NCI-H526 (cell line): Measurements from ENCODE around the gene CDH23.
A peak's percentile ranks its signal among the peaks of the same experiment; 100 is the strongest.

Experiments
- DNase-seq, 2 experiments: peaks; one replicate each; lab custom pipeline; 2025; lab: John Stamatoyannopoulos, UW

The CDH23 gene

DNA sequence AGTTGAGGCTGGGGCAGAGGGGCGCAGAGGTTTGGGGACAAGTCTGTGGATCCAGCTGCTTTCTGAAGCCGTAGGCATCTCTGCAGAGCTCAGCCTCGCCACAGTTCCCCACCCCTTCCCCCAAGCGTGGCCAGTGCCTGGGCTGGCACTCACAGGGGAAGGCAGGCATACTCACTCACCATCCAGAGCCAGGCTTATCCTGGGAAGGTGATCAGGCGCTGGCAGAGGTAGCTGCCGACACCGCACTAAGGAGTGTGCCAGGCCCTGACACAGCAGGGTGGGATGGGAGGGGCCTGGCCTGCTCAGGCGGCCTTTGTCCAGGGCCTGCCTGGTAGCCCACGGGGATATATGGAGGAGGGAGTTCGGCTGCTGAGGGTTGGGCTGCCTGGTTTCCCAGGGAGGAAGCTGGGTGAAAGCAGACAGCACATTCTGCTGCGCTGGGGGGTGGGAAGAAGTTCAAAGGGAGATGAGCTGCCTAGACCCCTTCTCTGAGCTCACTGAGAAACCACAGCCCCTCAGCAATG, 360.7 kb downstream of the CDH23 start:
- no peak for DNase-seq

DNA sequence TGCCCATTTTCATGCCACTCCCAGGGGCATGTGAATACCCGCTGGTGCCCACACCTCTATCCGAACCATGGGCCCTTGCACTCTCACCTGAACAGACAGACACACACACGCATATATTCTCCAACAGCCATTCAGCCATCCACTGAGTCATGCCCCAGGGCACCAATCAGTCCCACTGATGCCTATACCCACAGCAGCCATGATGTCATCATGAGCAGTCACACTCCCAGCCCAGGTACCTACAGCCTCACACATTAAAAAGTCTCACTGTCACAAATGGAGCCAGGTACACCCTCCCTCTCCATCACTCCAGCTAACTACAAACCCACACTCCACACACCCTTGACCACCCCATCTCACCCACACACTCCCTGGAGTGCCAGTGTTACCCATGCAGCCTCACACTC, 364.4 kb downstream of the CDH23 start:
- DNase-seq, result no peak

DNA sequence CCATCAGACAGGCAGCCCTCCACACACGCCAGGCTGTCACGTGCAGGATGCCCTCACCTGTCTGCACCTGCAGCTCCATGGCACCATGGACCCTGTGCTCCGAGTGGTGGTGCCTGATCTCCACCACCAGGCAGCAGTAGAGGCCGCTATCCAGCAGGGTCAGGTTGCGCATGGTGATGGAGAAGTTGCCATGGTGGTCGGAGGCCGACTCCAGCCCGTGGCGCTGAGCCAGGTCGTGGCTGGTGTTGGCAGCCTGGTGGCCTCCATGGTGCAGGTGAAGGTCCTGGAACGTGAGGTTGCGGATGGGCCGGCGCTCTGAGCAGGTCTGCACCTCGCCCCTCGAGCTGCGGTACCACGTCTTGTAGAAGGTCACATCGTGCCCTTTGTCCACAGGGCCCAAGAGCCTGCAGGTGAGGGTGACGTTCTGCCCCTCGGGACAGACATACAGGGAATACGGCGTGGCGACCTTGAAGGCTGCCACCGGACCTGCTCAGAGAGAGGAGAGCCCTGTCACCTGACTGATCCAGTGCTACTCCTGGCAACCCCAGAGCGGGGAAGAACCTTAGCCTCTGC, 364.9 kb downstream of the CDH23 start:
- no peak for DNase-seq

DNA sequence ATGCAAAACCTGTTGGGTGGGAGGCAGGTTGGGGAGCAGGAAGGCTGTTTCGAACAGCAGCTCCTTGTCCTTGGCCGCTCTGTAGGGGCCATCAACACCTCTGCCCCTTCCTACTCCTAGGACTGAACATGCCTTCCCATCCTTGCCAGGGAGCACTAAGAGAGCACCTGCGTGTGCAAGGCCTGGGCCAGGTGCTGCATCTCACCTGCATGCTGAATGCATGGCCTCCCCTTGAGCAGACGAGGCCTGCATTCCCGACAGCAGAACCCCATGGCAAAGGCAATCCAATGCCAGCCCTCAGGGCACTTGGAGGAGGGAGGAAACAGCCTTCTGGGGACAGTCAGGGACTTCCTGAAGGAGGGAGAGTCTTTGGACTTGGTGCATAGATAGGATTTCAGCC, 365.6 kb downstream of the CDH23 start:
- peak in 1 of 2 experiments; percentile 11 for DNase-seq

DNA sequence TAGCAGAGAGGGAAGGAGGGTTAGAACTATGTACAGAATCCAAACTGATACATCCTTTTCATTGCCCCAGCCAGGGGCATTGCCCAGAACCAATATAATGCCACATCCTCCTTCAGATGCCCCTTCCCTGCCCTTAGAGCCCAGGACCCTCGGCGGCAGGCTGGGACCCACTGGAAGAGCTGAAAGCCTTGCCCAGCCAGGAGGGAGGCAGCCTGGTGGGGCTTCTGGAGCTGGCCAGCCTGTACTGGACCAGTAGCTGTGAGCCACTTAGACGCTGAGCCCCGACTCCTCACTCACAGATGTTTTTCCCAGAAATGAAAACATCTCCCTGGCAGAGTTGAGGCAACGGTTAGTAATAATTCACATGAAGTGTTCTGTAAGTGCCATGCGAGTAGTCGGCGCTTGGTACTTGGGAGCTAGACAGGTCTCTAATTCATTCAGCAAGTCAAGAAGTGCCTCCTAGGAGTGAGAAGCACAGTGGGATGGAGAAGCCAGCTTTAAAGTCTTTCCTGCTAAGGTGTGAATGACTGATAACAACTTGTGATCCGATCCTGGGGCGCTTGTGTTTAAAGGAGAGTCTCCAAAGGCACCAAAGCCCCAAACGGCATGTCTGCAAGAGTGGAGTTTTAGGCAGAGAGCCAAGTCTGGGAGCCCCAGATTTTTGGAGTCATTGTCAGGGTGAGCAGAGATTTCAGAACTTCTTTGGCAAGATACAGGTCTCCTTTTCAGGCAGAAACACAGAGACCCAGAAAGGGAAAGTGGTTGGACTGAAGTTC, 366.8 kb downstream of the CDH23 start:
- no peak for DNase-seq

DNA sequence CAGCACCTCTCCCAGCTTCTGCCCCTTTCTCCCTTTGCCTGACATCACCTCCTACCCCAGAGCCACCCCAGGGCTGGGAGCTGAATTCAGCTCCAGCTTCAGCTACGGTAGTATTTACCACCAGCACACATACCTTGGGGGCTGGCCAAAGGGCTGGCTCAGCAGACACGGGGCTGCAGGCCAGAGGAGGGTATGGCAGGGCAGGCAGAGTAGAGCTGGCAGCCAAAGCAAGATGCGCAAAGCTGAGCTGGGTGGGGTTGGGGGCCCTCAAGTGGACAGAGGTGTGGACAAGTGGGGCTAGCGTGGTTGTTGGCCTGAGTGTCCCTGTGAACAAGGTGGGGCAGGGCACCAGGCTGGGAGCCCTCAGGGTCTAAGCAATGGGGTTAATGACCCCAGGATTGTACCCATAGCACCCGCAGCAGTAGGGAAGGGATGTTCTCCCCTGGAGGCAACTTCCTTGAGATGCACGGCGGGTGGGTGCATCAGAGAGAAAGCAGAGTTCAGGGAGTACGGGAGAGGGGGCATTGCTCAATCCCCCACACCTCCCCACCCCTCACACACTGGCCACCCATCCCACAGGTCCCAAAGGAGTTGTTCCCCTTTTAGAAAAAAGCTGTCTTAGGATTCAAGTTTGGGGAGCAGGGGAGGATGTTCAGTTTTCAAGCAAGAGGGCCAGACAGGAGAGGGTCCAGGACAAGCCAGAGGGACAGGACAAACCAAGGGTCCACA, 368.6 kb downstream of the CDH23 start:
- no peak for DNase-seq

DNA sequence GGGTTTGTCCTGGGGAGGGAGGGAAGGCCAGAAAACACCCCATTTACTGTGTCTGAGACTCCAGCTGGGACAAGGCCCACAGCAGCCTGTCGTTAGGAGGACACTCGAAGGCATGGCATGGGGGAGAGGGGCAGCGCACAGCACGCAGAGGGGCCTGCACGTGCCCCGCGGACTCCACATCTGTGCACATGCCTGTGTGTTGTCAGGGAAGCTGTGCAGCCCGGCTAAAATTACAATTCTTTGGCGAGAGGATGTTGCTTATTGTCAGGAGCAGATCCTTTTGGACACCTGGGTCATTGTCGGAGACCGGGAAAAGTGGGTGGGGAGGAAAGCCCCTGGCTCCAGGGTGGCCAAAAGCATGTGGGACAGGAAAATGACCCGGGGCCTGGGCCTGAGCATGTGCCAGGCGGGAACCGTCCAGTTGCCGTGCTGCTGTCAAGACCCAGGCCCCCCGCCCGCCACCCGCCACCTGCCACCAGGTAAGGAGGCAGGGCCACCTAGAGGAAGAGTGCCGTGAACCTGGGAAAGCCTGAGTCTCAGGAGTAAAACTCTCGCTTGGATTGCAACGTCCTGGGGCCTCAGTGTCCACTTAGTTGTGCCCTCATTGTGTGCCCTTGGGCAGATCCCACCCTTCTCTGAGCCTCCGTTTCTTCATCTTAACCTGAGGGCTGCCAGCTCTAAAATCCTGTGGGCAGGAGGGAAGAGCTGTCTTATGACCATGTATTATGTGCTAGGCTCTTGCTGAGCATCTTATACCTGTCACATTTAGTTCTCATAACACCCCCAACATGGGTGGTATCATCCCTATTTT, 369.4 kb downstream of the CDH23 start:
- no peak for DNase-seq

DNA sequence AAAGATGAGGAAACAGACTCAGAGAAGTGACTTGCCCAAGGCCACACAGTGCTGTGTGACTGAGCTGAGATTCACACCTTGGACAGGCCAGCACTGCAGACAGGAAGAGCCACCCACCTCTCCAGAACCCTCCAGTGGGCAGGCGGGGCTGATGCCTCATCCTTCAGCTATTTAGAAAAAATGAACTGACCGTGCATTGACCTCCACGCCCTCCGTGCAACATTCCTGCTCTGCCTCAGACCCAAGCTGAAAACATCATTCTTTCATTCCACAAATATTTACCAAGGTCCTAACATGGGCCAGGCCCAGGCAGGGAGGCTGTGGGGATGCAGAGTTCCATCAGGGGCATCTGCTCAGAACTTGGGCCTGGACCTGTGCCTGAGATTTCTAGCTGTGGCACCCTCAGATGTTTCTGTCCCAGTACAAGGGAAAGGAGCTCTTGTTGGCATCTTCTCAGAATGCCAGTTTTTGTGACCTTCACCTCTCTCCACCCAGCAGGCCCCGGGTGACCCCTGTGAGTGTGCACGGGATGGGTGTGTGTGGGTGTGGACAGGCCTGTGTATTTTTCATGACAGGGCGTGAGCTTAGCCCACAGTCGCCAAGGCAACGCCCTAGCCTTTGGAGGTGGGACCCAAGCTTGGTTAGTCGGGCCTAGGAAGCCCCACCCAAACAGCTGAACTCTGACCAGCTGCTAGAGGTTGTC, 370.1 kb downstream of the CDH23 start:
- peak in 1 of 2 experiments; percentile 24 for DNase-seq

DNA sequence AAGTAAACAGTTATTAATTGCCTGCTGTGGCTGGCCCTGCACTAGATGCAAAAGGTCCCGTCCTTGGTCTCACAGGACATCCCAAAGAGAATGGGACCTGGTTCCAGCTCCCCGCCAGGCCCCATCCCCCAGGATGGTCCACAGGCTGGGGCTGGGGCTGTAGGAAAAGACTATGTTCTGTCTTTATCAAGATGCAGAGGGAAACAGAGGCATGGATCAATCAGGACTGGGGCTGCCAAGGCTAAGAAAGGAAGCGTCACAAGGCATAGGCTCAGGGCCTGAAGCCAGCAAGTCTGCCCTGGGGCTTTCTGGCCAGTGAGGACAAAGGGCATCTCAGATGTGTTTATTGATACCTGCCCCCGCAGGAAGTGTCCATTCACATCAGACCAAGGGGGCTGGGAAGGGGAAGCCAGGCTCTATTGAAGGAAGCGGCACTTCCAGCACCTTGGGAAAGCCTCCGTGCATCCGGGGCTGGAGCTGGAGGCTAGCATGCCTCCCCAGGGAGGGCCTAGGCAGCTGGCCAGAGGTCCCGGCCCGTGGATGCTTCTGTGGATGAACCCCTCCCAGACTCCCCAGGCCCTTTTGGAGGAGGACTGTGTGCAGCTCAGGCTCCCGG, 370.8 kb downstream of the CDH23 start:
- no peak for DNase-seq

DNA sequence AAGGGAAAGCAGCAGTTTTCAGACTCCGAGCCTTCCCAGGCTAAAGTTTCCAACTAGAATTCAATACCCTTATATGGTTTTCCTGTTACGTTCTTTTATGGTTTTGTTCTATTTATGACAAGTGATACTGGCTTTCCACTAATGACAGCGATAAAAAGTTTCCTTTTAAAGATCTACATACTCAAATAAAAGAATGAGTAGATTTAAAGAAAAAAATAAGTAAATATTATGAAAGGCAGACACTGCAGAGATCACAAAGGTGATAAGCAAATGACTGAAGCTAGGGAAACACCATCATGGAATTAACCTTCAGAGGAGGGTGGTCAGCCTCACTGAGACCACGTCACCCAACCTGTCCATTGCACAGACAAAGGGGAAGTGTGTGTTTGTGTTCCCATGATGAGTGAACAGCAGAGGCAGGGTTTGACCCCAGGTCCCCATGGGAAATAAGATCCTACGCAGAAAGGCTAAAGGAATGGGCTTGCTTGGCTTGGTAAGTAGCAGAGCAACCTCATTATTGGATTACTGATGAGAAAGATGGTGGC, 372.6 kb downstream of the CDH23 start:
- no peak for DNase-seq

DNA sequence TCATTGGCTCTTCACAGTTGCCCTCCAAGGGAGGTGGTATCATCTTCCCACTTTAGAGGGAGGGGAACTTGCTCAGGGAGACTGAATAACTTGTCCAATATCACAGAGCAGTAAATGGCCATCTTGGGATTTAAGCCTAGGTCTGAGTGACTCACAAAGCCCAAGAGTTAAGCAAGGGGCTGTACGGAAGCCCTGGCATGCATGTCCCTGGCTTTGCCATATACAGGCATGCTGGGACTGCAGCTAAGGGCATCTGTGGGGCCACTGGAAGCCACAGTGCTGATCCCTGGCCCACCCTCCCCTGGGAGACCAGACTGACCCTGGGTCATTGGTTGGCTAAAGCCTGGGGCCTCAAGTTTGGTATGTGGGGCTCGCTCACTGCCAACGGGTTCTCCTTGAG, 373.5 kb downstream of the CDH23 start:
- no peak for DNase-seq

DNA sequence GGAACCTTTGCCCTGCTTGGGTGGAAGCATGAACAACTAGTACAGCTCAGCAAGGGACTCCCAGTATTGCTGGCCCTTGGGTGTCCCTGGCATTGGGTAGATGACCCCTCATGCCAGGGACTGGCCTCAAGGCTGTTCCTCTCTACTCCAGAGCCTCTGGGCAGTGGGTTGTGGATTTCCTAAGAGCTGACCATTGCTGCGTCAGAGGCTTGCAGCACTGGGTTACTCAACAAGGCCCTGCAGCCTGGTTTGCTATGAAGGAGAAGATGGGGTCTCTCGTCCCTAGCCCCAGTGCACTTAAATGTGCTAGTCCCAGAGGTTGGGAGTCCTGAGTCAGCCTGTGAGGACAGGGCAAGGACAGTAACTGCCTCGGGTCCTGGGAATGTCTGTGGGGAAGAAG, 374.1 kb downstream of the CDH23 start:
- DNase-seq, result no peak

DNA sequence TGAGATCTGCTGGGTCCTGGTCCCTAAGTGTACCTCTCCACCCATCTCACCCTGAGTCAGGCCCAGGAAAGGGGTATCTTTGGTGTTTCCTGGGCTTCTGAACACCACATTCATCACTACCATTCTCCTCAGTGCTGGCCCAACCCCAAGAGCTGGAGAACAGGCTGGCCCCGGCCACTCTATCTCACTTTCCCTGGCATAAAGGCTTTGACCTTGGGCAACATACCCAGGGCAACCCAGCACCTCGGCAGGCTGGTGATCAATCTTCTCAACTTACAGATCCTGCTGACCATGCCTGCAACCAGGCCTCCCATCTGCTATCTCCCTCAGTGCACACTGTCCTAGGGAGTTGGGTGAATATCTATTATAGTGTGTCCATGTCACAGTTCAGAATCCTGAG, 374.5 kb downstream of the CDH23 start:
- DNase-seq, result no peak

DNA sequence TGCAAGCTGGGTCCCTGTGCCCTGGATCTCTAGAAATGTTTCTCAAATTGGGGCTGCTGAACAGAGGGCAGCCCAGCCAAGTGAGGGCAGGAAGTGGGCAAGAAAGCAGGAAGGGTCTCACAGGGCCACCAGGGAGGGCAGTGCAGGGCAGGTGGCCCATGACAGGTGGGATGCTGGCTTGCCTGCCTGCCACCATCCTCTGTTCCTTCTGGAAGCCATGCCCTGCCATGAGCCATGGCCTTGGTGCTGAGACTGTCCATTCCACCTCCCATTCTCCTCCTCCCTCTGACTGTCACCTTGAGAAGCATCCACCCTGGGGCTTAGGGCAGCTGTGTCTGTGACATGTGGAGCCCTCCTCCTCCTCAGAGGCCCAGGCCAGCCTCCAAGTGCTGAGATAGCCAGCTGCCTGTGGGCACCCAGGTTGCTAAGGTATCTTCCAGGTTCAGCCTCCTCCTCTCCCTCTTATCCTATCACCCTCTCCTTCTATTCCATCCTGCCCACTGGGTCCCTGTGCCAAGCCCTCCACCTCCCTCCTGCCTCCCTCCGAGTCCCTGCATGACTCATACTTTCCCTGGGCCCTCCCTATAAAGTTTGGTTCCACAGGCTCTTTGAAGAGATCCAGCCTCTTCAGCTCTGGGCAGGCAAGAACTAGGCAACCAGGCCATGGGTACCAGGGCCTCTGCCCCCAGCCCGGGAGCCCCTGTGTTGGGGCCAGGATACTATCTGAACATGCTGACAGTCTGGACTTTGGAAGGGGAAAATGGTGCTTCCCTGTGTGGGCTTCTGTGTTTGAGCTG, 375.3 kb downstream of the CDH23 start:
- no peak for DNase-seq

DNA sequence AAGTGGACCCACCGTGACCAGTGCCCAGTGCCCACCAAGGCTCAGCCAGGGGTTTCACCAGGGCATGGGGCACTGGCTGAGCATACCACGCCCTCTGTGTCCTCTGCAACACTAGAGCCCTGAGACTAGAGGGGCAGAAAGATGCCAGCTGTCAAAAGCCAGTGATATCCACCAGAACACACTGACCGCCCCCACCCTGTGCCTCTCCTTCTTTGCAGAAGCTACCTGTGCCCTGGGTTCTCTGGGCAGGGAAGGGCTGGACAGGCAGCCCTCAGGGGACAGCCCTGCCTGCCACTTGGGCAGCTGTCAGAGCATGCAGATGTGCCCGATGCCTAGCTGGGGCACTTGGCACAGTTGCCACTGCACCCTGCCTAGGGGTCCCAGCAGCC, 376.1 kb downstream of the CDH23 start:
- DNase-seq, result no peak

DNA sequence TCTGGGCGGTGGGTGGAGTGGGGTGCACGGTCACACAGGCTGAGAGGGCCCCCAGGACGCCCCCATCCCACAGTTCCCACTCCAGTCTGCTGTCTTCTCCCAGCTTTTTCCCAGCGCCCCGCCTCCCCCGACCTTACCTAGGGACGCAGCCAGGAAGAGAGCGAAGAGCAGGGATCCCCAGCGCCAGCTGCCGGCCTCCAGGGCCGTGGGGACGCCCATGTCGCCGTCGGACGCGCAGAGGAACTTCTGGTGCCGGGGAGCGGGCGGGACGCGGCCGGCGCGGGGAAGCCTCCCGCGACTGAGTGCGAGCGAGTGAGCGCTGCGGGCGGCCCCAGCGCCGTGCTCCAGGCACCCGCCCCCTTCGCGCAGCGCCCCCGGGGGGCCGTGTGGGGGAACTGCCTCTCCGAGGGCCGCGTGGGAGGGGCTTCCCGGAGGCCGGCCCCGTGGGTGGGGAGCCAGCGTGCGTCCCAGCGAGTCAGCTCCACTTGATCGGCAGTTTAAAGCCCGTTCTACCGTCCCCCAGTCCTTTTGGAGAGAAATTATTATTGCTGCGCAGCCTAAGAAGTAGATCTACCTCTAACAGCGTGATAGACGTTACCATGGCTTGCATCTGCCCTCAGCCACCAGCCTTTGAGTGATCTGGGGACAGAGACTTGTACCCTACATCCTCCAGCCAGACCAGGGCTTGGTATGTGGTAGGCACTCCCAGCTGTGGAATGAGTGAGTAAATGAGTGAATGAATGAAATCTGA, 376.7 kb downstream of the CDH23 start, which contains the start of gene VSIR:
Gene VSIR (minus strand): TSS at position 300 of the 751 bp plus-strand sequence. CDS start 81 bp downstream, at position 219.
- peak; percentile 33 to 73 for DNase-seq

DNA sequence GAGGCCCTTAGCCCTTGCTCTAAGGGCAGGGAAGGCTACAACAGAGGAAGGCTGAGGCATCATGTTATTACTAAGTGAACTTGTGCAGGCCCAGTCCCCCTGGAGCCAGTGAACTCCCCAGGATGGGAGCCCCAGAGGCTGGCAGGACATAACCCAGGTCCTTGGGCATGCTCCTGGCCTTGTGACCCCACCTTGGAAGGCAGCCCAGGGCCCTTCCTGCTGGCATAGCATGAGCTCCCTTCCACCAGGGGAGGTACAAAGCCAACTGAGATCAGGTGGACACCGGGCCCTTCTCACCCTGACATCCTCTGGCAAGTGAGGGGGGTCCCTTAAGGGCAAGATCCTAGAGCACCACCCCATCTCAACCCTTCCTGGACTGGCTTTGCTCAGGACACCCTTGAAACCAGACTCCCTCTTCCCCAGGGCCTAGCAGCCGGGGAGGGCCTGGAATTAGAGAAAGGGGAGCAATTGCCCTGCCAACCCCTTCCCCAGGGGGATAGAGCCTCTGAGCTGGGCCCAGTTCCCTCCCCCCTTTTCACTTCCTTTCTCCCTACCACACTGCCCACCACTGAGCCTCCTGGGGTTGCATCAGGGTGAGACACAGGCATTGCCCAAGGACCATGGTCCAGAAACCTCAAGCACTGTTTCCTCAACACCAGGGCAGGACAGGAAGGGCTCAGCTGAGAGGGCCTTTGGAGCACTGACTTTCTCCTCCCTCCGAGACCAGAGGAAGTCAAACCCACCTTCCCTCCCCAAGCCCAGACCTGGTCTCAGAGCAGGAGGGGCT, 378.4 kb downstream of the CDH23 start:
- DNase-seq, result no peak

DNA sequence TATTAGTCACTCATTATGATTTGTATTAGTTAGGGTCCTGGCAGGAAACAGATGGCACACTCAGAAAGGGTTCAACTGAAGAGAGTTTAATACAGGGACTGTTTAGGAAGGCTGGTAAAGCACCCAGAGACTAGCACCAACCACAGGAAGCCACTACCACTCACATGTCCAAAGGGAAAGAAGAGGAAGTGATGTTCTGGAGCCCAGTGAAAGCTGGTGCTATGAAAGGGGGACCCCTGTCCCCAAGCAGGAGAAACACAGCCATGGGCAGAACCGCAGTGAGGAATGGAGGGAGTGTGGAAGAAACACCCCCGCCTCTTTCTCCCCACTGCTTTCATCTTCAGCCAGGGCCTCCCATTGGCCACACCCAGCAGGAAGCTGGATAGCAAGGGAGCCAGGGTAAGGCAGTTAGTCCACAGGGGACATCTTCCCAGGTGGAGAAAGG, 379.8 kb downstream of the CDH23 start:
- no peak for DNase-seq
